GM18907 (cell line): Measurements from ENCODE around the gene HVCN1.
"Not testable (repeated sequence)": the region's sequence is repeated elsewhere in the genome, so short reads cannot be mapped to it uniquely, and the experiment has no call there.

Experiments
- ATAC-seq: cut with Tn5 transposase; IDR thresholded peaks from one replicate; pipeline ENCODE4 v1.9.1; 2021; ENCODE audit warnings: mild to moderate bottlenecking, moderate library complexity; ENCODE audit not compliant: unreplicated experiment

HVCN1 gene, protein sequence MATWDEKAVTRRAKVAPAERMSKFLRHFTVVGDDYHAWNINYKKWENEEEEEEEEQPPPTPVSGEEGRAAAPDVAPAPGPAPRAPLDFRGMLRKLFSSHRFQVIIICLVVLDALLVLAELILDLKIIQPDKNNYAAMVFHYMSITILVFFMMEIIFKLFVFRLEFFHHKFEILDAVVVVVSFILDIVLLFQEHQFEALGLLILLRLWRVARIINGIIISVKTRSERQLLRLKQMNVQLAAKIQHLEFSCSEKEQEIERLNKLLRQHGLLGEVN

DNA sequence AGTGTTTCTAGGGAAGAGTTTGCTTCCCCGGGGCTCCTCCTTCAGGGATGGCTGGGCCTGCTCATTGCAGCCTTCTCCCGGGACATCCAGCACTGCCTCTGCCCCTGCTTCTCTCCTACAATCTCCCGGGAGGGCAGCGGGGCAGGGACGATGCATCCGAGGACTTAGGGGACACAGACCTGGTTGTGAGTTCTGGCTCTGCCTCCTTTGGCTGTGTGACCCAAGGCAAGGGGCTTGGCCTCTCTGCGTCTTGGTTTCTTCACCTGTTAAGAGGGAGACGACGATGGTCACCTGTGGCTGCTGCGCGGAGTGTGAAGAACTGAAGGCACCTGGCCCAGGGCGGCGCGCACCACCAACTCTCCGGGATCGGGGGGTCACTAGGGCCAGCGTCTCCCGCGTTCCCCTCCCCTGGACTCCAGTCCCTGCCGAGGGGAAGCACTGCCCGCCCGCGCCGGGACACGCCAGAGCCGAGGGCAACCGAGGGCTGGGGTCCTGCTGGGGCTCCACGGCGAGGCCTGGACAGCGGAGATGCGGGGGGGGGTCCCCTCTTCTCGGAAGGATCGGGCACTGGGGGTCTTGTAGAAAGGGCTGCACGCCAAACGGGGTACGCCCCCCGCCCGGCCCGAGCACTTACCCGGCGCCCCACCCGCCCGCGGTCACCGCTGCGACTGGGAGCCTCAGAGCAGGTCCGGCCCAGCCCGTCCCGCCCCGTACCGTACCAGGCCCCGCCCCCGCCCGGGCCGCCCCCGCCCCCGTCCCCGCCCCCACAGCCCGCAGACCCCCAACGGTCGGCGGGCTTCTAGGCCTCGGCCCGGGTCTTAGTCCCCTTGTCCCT is at the start of gene HVCN1:
Gene HVCN1 (minus strand): TSS at position 670 of the 835 bp plus-strand sequence. CDS start 5,870 bp downstream, outside the sequence.
- peak; percentile 24 for ATAC-seq

GRCh38 chr12:110737532-110737931 is 48.6 kb upstream of the HVCN1 start:
- no peak for ATAC-seq

- not testable (repeated sequence) for ATAC-seq
Observed at GRCh38 chr12:110737016-110737415, 48.1 kb upstream of the HVCN1 start.

DNA sequence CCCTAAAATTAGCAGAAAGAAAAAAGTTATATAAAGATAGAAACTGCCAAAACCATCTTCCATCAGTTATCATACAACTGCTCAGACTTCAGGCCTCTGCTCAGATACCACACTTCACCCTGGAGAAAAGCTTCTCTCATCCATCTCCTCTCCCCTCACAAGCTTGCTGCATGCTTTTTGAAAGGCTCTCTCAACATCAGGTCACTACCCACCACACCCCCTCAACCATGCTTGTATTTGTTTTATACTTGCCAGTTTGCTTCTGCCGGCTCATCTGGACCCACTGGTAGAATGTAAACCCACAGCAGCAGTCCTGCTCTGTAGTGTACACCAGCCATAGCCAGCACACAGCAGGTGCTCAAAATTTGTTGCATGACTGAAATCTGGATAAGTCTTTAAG is 45.0 kb upstream of the HVCN1 start:
- no peak for ATAC-seq

GRCh38 chr12:110733089-110733715 is 44.3 kb upstream of the HVCN1 start:
- ATAC-seq: no peak

DNA sequence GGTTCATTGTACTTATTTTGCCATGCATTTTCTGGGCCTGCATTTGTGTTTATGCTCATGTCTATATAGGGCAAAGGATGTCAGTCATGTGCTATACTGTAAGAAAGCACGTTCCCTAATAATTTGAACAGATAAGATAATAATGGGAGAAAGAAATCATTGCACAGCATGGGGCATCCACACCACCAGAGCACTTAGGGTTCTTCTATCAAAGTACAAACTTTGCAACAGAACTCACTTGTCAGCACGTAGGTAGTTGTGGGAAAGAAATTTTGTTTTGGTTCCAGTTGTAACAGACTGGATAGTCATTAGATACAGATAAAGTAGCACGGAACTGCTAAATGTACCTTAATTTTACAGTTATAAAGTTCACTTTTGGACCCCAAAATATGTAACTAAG is 43.7 kb upstream of the HVCN1 start:
- no peak for ATAC-seq

DNA sequence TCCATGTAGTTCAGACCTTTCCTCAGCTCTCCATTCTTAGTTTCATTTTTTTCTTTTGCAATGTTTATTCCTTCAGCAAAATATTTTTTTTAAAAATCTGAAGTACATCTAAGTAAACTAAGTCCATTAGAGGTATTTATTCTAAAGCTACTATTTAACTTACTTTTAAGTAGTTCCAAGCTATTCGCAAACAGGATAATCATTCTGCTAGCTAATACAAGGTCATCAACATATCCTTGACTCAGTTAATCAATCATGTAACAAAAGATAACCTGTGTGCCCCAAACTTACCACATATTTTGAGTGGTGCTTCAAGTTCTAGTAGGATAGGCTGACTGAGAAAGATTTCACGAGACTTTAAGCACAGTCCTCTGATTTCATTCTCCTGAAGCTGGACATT is 42.6 kb upstream of the HVCN1 start:
- ATAC-seq: no peak

DNA sequence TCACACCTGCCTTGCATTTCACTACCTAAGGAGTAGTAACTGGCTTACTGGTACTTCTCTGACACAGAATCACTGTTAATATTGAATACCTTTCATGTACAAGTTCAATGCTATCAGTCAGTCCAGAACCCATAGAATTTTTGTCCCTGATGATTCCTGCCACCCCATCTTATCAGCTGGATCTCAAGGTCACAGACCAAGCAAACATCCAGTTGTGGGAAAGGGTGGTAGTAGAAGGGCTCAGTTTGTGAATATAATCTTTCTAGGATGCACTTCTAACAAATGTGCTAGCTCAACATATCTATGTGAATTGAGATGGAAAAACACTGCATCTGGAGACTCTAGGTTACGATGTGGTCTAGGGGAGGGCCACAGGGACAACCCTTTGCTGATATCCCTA is 39.7 kb upstream of the HVCN1 start:
- ATAC-seq: no peak

DNA sequence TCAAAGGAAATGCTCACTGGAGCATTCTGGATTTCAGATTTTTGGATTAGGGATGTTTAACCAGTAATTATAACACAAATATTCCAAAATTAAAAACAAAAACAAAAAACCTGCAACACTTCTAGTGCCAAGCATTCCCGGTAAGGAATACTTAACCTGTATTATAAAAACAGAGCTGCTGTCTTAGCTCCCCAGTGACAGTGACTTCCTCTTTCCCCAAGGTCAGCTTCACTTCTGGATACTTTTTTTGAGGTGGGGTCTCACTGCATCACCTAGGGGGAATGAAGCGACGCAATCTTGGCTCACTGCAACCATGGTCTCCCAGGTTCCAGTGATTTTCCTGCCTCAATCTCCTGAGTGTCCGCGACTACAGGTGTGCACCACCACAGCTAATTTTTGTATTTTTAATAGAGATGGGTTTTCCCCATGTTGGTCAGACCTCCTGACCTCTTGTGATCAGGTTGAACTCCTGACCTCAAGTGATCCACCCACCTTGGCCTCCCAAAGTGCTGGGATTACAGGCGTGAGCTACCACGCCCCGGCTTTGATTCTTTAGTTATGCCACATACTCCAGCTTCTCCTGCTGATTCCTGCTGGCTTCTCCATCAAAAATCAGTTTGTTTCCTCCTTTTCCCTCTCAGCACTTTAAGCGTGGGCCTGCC is 37.9 kb upstream of the HVCN1 start:
- no peak for ATAC-seq

DNA sequence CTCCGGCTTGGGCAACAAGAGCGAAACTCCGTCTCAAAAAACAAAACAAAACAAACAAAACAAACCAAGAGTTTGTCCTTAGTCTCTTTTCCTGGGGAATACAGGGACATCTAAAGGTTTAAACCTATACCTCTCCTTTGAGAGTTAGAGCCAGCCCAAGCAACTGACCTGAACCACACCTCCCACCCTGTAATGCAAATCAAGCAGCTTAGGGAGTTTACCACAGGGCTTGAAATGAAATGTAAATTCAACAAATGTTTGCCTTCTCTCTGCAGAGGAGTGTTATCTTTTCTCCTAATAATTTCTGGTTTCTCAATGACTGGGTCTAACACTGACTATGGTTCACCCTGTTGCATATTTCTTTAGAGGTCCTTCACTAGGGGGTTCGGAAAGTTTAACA is 37.1 kb upstream of the HVCN1 start:
- no peak for ATAC-seq

- ATAC-seq: no peak
Observed at GRCh38 chr12:110725267-110725666, 36.4 kb upstream of the HVCN1 start.

GRCh38 chr12:110722892-110723291 is 34.0 kb upstream of the HVCN1 start:
- not testable (repeated sequence) for ATAC-seq

- ATAC-seq: no peak
Observed at GRCh38 chr12:110721570-110721969, 32.7 kb upstream of the HVCN1 start.

- ATAC-seq: no peak
Observed at GRCh38 chr12:110720516-110720915, 31.6 kb upstream of the HVCN1 start.

DNA sequence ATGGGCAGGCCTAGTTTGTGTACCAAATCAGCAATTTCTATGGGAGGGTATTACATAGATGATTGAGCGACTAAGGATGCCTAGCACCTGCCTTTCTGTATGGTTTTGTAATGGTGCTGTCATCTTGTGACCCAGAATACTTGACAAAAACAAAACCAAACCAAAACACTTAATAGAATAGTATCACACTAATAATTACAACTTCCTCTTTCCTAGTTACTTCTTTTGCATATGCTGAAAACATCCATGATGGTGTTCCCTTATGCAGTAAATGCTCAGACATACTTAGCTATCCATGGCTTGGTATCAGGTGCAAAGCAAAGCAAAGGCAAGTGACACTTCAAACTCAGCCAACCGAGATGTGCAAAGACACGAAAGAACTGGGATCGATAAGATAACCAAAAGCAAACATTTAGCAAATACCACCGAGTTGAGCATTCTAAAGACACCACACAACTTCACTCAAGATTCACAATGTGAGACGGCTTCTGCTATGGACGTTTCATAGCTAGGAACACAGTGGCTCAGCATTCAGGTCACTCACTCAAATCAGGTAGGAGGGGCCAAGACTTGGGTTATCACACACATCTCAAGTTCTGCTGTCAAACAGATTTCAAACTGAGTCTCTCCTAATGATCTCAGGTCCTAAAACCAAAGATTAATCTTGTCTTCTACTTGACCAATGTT is 29.4 kb upstream of the HVCN1 start:
- no peak for ATAC-seq

DNA sequence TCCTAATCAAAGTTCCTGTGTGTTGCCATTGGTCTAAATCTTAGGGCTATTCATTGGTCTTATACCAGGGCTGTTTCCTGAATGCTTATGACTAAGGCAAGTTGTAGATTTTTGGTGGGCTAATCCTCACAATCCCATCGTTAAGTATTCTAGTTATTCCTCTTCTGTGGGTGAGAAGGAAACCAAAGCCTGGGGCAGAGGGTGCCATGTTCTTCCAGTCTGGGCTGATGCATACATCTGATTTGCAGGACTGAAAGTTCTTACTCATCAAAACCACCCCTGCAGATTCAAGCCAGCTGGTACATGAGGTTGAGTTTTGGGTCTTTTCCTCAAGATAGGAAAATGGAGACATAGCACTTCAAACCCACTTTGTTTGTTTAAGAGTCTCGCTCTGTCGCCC is 28.1 kb upstream of the HVCN1 start:
- no peak for ATAC-seq

GRCh38 chr12:110708917-110709316 is 20.0 kb upstream of the HVCN1 start:
- no peak for ATAC-seq

DNA sequence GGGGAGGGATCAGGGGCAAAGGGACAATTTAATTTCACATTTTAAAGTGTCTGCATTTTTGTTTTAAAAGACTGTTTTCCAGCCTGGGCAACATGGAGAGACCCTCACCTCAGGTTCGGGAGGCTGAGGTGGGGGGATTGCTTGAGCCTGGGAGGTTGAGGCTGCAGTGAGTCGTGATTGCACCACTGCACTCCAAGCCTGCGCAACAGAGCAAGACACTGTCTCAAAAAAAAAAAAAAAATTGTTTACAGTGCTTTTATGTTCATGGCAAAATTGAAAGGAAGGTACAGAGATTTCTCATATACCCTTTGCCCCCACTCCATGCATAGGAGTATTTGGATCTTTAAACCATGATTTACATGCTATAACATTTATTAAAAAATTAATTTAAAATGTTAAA is 16.4 kb upstream of the HVCN1 start:
- ATAC-seq: no peak

DNA sequence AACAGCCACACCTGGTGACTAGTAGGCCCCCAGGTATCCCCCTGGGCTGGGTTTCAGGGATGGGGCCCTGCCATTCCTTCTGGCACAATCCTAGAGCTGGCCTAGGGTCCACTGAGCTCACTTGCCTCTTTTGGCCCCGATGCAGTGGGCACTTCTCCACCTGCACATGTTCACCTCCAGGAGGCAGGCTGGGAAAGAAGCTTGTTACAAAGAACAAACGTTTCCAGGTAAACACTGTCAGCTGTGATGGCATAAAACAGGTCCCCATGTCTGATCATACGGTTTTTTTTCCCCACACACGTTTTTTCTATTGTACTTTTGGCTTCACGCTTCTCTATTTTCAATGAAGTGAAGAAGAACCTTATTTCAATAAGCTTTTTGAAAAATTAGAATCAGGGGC is 15.8 kb upstream of the HVCN1 start:
- no peak for ATAC-seq

- ATAC-seq: no peak
Observed at GRCh38 chr12:110704231-110704630, 15.3 kb upstream of the HVCN1 start.

- ATAC-seq: no peak
Observed at GRCh38 chr12:110702081-110702480, 13.2 kb upstream of the HVCN1 start.
